ENCODE measurements around the gene TEX2.

DNA sequence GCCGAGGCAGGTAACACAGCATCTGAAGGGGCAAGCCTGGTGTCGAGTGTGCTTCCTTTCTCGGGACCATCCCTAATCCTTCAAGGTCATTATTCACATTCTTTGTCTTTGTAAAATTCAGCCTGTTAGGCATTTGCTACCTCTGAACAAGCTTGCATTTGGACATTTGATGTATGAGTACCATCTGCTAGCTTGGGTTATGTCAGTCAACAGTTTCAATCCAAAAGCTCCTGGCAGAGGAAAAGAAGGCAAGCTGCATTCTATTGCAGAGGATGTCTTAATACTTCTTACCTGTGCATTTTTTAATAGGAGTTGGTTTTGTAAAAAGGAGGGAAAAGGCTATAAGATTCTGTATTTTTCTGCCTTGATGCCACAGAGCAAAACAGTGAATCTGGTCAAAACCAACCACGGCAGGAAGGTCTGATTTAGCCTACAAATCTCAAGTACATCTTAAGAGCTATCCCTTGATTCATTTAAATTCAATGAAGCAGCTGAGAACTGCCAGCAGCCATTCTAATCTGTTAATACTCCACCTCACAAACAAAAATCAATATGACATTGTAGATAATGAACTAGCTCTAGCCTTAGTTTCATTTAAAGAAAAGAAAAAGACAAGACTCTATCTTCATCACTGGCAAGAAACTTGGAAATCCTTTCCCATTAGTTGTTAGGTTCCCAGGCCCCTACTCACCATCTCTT is 39.0 kb downstream of the TEX2 start:
- TF ChIP-seq, protein P1, sequence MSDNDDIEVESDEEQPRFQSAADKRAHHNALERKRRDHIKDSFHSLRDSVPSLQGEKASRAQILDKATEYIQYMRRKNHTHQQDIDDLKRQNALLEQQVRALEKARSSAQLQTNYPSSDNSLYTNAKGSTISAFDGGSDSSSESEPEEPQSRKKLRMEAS (IDR thresholded peaks at IDR 0.05): no peak
- TF ChIP-seq EP300 (IDR thresholded peaks at IDR 0.05; ENCODE audit: borderline replicate concordance): no peak
- TF ChIP-seq, protein P2, sequence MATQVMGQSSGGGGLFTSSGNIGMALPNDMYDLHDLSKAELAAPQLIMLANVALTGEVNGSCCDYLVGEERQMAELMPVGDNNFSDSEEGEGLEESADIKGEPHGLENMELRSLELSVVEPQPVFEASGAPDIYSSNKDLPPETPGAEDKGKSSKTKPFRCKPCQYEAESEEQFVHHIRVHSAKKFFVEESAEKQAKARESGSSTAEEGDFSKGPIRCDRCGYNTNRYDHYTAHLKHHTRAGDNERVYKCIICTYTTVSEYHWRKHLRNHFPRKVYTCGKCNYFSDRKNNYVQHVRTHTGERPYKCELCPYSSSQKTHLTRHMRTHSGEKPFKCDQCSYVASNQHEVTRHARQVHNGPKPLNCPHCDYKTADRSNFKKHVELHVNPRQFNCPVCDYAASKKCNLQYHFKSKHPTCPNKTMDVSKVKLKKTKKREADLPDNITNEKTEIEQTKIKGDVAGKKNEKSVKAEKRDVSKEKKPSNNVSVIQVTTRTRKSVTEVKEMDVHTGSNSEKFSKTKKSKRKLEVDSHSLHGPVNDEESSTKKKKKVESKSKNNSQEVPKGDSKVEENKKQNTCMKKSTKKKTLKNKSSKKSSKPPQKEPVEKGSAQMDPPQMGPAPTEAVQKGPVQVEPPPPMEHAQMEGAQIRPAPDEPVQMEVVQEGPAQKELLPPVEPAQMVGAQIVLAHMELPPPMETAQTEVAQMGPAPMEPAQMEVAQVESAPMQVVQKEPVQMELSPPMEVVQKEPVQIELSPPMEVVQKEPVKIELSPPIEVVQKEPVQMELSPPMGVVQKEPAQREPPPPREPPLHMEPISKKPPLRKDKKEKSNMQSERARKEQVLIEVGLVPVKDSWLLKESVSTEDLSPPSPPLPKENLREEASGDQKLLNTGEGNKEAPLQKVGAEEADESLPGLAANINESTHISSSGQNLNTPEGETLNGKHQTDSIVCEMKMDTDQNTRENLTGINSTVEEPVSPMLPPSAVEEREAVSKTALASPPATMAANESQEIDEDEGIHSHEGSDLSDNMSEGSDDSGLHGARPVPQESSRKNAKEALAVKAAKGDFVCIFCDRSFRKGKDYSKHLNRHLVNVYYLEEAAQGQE (IDR thresholded peaks at IDR 0.05; ENCODE audit: low read depth): no peak
- TF ChIP-seq RAD21 (IDR thresholded peaks at IDR 0.05; ENCODE audit: low read depth): no peak
- TF ChIP-seq ZBTB7A (IDR thresholded peaks at IDR 0.05; ENCODE audit: low read depth): no peak
- no peak for TF ChIP-seq TCF12 (IDR thresholded peaks at IDR 0.05; ENCODE audit: low read depth)
- TF ChIP-seq CREB1 (IDR thresholded peaks at IDR 0.05; ENCODE audit: low read depth): no peak
- TF ChIP-seq YY1 (IDR thresholded peaks at IDR 0.05; ENCODE audit: low read depth): no peak
- no peak for TF ChIP-seq TAF1 (IDR thresholded peaks at IDR 0.05; ENCODE audit: low read depth)
- TF ChIP-seq NFIC (IDR thresholded peaks at IDR 0.05): no peak
- TF ChIP-seq EGR1 (IDR thresholded peaks at IDR 0.05): no peak
- TF ChIP-seq CEBPB (IDR thresholded peaks at IDR 0.05): no peak
- TF ChIP-seq TEAD4 (IDR thresholded peaks at IDR 0.05): no peak
- TF ChIP-seq, protein P3, sequence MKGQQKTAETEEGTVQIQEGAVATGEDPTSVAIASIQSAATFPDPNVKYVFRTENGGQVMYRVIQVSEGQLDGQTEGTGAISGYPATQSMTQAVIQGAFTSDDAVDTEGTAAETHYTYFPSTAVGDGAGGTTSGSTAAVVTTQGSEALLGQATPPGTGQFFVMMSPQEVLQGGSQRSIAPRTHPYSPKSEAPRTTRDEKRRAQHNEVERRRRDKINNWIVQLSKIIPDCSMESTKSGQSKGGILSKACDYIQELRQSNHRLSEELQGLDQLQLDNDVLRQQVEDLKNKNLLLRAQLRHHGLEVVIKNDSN (IDR thresholded peaks at IDR 0.05): no peak
